ENCODE results near the gene CHAC1. TPM values are rescaled to one million over a fixed set of nuclear protein-coding genes. Genes with fewer than 3 reads are reported as not detected.

CHAC1 gene
- polyA plus RNA-seq, 3 donors: 0.15 TPM; not detected in 2

GRCh38 chr15:40927495-40927872 lies 25.8 kb upstream of the CHAC1 start:
- Histone ChIP-seq H3K36me3 (replicated peaks in 1 of 2; ENCODE audit: control insufficient read depth in 1 of 2, insufficient read depth in 2 of 2, low read length in 2 of 2) (no peaks in the 10 kb centered on the region), H3K4me3 (replicated peaks in 1 of 3; ENCODE audit: low read depth in 2 of 3, low read length in 3 of 3) (peak overlapping the region in 1 of 3 experiments; percentile 66), H3K79me2 (ENCODE audit: insufficient read depth, low read length) (no peaks in the 10 kb centered on the region), H3K27me3 (ENCODE audit: control insufficient read depth in 2 of 2, insufficient read depth in 2 of 2, low read length in 2 of 2) (peaks cover 56 to 96% of the 10 kb centered on the region in 2 donors), H3K9ac (ENCODE audit: insufficient read depth, low read length, poor library complexity, severe bottlenecking) (no peak overlapping the region), H3K9me3 (replicated peaks in 1 of 2; ENCODE audit: control insufficient read depth in 1 of 2, insufficient read depth in 1 of 2, low read length in 2 of 2) (peaks cover 0 to 47% of the 10 kb centered on the region in 2 donors), H3K27ac (ENCODE audit: low read depth in 1 of 2, low read length in 2 of 2) (no peak overlapping the region), H2AFZ (ENCODE audit: insufficient read depth, low read depth, low read length, poor library complexity, severe bottlenecking) (no peak overlapping the region), H4K20me1 (ENCODE audit: insufficient read depth, low read length) (no peaks in the 10 kb centered on the region), H3K4me2 (replicated peaks; ENCODE audit: extremely low read depth, low read length, poor library complexity, severe bottlenecking) (peak overlapping the region; percentile 69), H3K4me1 (ENCODE audit: control insufficient read depth in 1 of 2, insufficient read depth in 2 of 2, low read length in 2 of 2) (peaks cover 48 to 56% of the 10 kb centered on the region in 2 donors)
- peaks cover 11 to 15% of the 10 kb centered on the region in 2 donors for H3K36me3 Mint-ChIP-seq
- intact Hi-C loops (cut with micrococcal nuclease): no loop called here
- TF ChIP-seq CTCF (IDR thresholded peaks at IDR 0.05): no peak
- H3K27ac Mint-ChIP-seq: no peak overlapping the region
- peaks cover 83 to 96% (median 86%) of the 10 kb centered on the region in 3 donors for H3K27me3 Mint-ChIP-seq (ENCODE audit: low read depth in 3 of 3)
- WGBS (ENCODE audit: insufficient coverage): 0% methylated on average over 2 of the region's 24 CpGs
- peaks cover 0 to 40% (median 15%) of the 10 kb centered on the region in 7 donors for H3K9me3 Mint-ChIP-seq
- peak overlapping the region in 1 of 2 donors; percentile 87 for H3K4me3 Mint-ChIP-seq
- peaks cover 48% of the 10 kb centered on the region for H3K4me1 Mint-ChIP-seq
- DNase-seq: no peak

GRCh38 chr15:40927873-40928806 lies 25.1 kb upstream of the CHAC1 start:
- H3K36me3 ChIP-seq (replicated peaks in 1 of 2; ENCODE audit: control insufficient read depth in 1 of 2, insufficient read depth in 2 of 2, low read length in 2 of 2): no peaks in the 10 kb centered on the region
- H3K4me1 ChIP-seq (ENCODE audit: control insufficient read depth in 1 of 2, insufficient read depth in 2 of 2, low read length in 2 of 2): peaks cover 48 to 62% of the 10 kb centered on the region in 2 donors
- TF ChIP-seq CTCF (IDR thresholded peaks at IDR 0.05): no peak
- H4K20me1 ChIP-seq (ENCODE audit: insufficient read depth, low read length): no peaks in the 10 kb centered on the region
- H3K27ac ChIP-seq (ENCODE audit: low read depth in 1 of 2, low read length in 2 of 2): no peak overlapping the region
- peaks cover 0 to 40% (median 15%) of the 10 kb centered on the region in 7 donors for H3K9me3 Mint-ChIP-seq
- peaks cover 87 to 91% (median 90%) of the 10 kb centered on the region in 3 donors for H3K27me3 Mint-ChIP-seq (ENCODE audit: low read depth in 3 of 3)
- H3K36me3 Mint-ChIP-seq: peaks cover 11 to 15% of the 10 kb centered on the region in 2 donors
- intact Hi-C loops (cut with micrococcal nuclease): loop anchor here in 1 of 2 donors (2.0 kb wide), 1 partner anchor 17 kb away; no protein-coding TSS in a partner anchor
- peak overlapping the region; percentile 69 for H3K4me2 ChIP-seq (replicated peaks; ENCODE audit: extremely low read depth, low read length, poor library complexity, severe bottlenecking)
- no peak overlapping the region for H3K27ac Mint-ChIP-seq
- no peak overlapping the region for H2AFZ ChIP-seq (ENCODE audit: insufficient read depth, low read depth, low read length, poor library complexity, severe bottlenecking)
- H3K9me3 ChIP-seq (replicated peaks in 1 of 2; ENCODE audit: control insufficient read depth in 1 of 2, insufficient read depth in 1 of 2, low read length in 2 of 2): peaks cover 0 to 47% of the 10 kb centered on the region in 2 donors
- WGBS (ENCODE audit: insufficient coverage): under 1% methylated on average over 47 of the region's 68 CpGs
- peak overlapping the region in 1 of 3 experiments; percentile 66 for H3K4me3 ChIP-seq (replicated peaks in 1 of 3; ENCODE audit: low read depth in 2 of 3, low read length in 3 of 3)
- peaks cover 52% of the 10 kb centered on the region for H3K4me1 Mint-ChIP-seq
- H3K4me3 Mint-ChIP-seq: peak overlapping the region in 1 of 2 donors; percentile 88
- H3K9ac ChIP-seq (ENCODE audit: insufficient read depth, low read length, poor library complexity, severe bottlenecking): no peak overlapping the region
- H3K27me3 ChIP-seq (ENCODE audit: control insufficient read depth in 2 of 2, insufficient read depth in 2 of 2, low read length in 2 of 2): peaks cover 56 to 98% of the 10 kb centered on the region in 2 donors
- H3K79me2 ChIP-seq (ENCODE audit: insufficient read depth, low read length): no peaks in the 10 kb centered on the region
- no peak for DNase-seq
